ENCODE measurements around the gene CCDC187.
A peak's percentile ranks its signal among the peaks of the same experiment; 100 is the strongest.
"Not testable (repeated sequence)": the region's sequence is repeated elsewhere in the genome, so short reads cannot be mapped to it uniquely, and the experiment has no call there.

Gene CCDC187

GRCh38 chr9:136237486-136238341 is 66.2 kb downstream of the CCDC187 start:
- DNase-seq = no peak

GRCh38 chr9:136236471-136237410 is 67.2 kb downstream of the CCDC187 start:
- DNase-seq = not testable (repeated sequence)

GRCh38 chr9:136235709-136236455 is 68.0 kb downstream of the CCDC187 start:
- no peak for DNase-seq

- no peak for DNase-seq
Observed at GRCh38 chr9:136235171-136235570, 68.7 kb downstream of the CCDC187 start.

GRCh38 chr9:136234597-136234996 is 69.3 kb downstream of the CCDC187 start:
- no peak for DNase-seq

GRCh38 chr9:136233868-136234267 is 70.0 kb downstream of the CCDC187 start:
- no peak for DNase-seq

- no peak for DNase-seq
Observed at GRCh38 chr9:136233411-136233810, 70.5 kb downstream of the CCDC187 start.

GRCh38 chr9:136232969-136233368 is 70.9 kb downstream of the CCDC187 start:
- DNase-seq = no peak

- no peak for DNase-seq
Observed at GRCh38 chr9:136231478-136232297, 72.2 kb downstream of the CCDC187 start.

GRCh38 chr9:136230773-136231172 is 73.1 kb downstream of the CCDC187 start:
- DNase-seq = no peak

- DNase-seq = no peak
Observed at GRCh38 chr9:136230365-136230764, 73.5 kb downstream of the CCDC187 start.

- no peak for DNase-seq
Observed at GRCh38 chr9:136229096-136230065, 74.5 kb downstream of the CCDC187 start.

- no peak for DNase-seq
Observed at GRCh38 chr9:136228107-136228875, 75.6 kb downstream of the CCDC187 start.

- no peak for DNase-seq
Observed at GRCh38 chr9:136226680-136227407, 77.0 kb downstream of the CCDC187 start.

- DNase-seq = peak; percentile 26 to 39
Observed at GRCh38 chr9:136225748-136226679, 77.9 kb downstream of the CCDC187 start.

- no peak for DNase-seq
Observed at GRCh38 chr9:136225366-136225747, 78.5 kb downstream of the CCDC187 start.

- DNase-seq = no peak
Observed at GRCh38 chr9:136223871-136224640, 79.8 kb downstream of the CCDC187 start.

All from NCI-H2081 (cell line).